H1 (cell line): ENCODE measurements around the gene OGFOD1. TPM values are rescaled to one million over a fixed set of nuclear protein-coding genes. Genes with fewer than 3 reads are reported as not detected.

Experiments used
- CTCF ChIA-PET: fragments of 300-600 bp; sonication (Branson Sonifier 250); formaldehyde crosslinking; loops from one replicate; lab custom pipeline; 2021; ENCODE audit not compliant: partially characterized antibody; lab: Charles Lee
- POLR2A ChIA-PET: fragments of 300-600 bp; sonication (Branson Sonifier 250); formaldehyde crosslinking; loops from one replicate; lab custom pipeline; 2021; ENCODE audit warnings: inconsistent platforms; ENCODE audit not compliant: partially characterized antibody; lab: Charles Lee
- DNase-seq, 2 experiments: peaks; one replicate each; pipeline versions ENCODE4 v3.0.0 to v3.0.0-alpha.2; 2010 to 2022; ENCODE audit warnings: low spot score in 2 of 2, low read depth in 1 of 2, mixed read lengths in 1 of 2
- FAIRE-seq: peaks from 2 replicates; lab custom pipeline; 2011; peaks lifted over from hg19 to GRCh38; lab: Jason Lieb, UNC
- H2AFZ ChIP-seq: 2 replicates; pipeline ENCODE4 v1.8.1; 2012; ENCODE audit warnings: low read length, inconsistent platforms
- H2AK5ac ChIP-seq: 2 replicates; pipeline ENCODE4 v1.6.1; 2013; ENCODE audit warnings: low read depth, low read length
- H2BK120ac ChIP-seq: replicated peaks from 2 replicates; pipeline ENCODE3; 2013; ENCODE audit warnings: low read depth, low read length, inconsistent platforms
- H2BK12ac ChIP-seq: 2 replicates; pipeline ENCODE4 v1.6.1; 2013; ENCODE audit warnings: low read depth, low read length
- H2BK15ac ChIP-seq: 2 replicates; pipeline ENCODE4 v1.6.1; 2013; ENCODE audit warnings: low read length
- H2BK20ac ChIP-seq: 2 replicates; pipeline ENCODE4 v1.6.1; 2013; ENCODE audit warnings: low read length
- H2BK5ac ChIP-seq: 2 replicates; pipeline ENCODE4 v1.6.1; 2013; ENCODE audit warnings: low read depth, low read length
- H3K14ac ChIP-seq: 2 replicates; pipeline ENCODE4 v1.6.1; 2013; ENCODE audit warnings: inconsistent platforms; ENCODE audit not compliant: insufficient read length
- H3K18ac ChIP-seq: 2 replicates; pipeline ENCODE4 v1.6.1; 2013; ENCODE audit warnings: low read length; ENCODE audit errors: extremely low read depth
- H3K23ac ChIP-seq: 2 replicates; pipeline ENCODE4 v1.6.1; 2013; ENCODE audit warnings: inconsistent platforms; ENCODE audit not compliant: insufficient read length
- H3K23me2 ChIP-seq: 2 replicates; pipeline ENCODE4 v1.6.1; 2013; ENCODE audit warnings: low read depth, low read length
- H3K27ac ChIP-seq: 2 replicates; pipeline ENCODE4 v1.6.1; 2011; ENCODE audit warnings: low read depth, low read length, inconsistent platforms
- H3K27me3 ChIP-seq, 4 experiments: replicated peaks in 1 of 4; 1 replicate in 1 of 4; 2 replicates in 3 of 4; pipeline versions ENCODE4 v1.6.1 to v1.8.1; 2011 to 2013; ENCODE audit warnings: low read length in 3 of 4, mild to moderate bottlenecking in 3 of 4, inconsistent platforms in 2 of 4, mixed read lengths in 2 of 4, moderate library complexity in 1 of 4; ENCODE audit not compliant: control insufficient read depth in 3 of 4, insufficient read depth in 3 of 4; ENCODE audit errors: extremely low read depth in 1 of 4
- H3K36me3 ChIP-seq, 4 experiments: 2 replicates each; pipeline versions ENCODE4 v1.6.1 to v1.8.1; 2011 to 2013; ENCODE audit warnings: mild to moderate bottlenecking in 4 of 4, low read length in 3 of 4, moderate library complexity in 2 of 4, control low read depth in 1 of 4, inconsistent platforms in 1 of 4; ENCODE audit not compliant: insufficient read depth in 4 of 4, control insufficient read depth in 2 of 4
- H3K4ac ChIP-seq: replicated peaks from 2 replicates; pipeline ENCODE3; 2013; ENCODE audit warnings: low read length, low read depth, mixed read lengths, inconsistent platforms; ENCODE audit not compliant: insufficient read length
- H3K4me1 ChIP-seq, 4 experiments: replicated peaks in 1 of 4; 1 replicate in 1 of 4; 2 replicates in 3 of 4; pipeline versions ENCODE4 v1.6.1 to v1.8.1; 2011 to 2013; ENCODE audit warnings: low read length in 3 of 4, inconsistent platforms in 2 of 4, mixed read lengths in 1 of 4; ENCODE audit not compliant: insufficient read depth in 4 of 4, control insufficient read depth in 3 of 4
- H3K4me2 ChIP-seq, 2 experiments: 2 replicates each; pipeline versions ENCODE4 v1.6.1 to v1.8.1; 2011 to 2013; ENCODE audit warnings: low read depth in 2 of 2, low read length in 2 of 2, control low read depth in 1 of 2, inconsistent platforms in 1 of 2, mild to moderate bottlenecking in 1 of 2; ENCODE audit not compliant: insufficient read depth in 1 of 2
- H3K4me3 ChIP-seq, 4 experiments: fragments of 200-600, 300-600 bp in 1 of 4; sonication (generic), shearing (Covaris generic), sonication (Bioruptor Twin) in 1 of 4; 2 replicates each; pipeline versions ENCODE4 v1.5.1 to v1.8.1; 2011 to 2016; ENCODE audit warnings: low read length in 4 of 4, low read depth in 3 of 4, control low read depth in 2 of 4, inconsistent platforms in 2 of 4, mild to moderate bottlenecking in 2 of 4, mixed read lengths in 1 of 4, moderate library complexity in 1 of 4; ENCODE audit not compliant: insufficient read depth in 2 of 4; ENCODE audit errors: extremely low read depth in 1 of 4
- H3K56ac ChIP-seq: replicated peaks from 2 replicates; pipeline ENCODE3; 2013; ENCODE audit warnings: low read depth, mild to moderate bottlenecking, mixed read lengths, low read length, inconsistent platforms; ENCODE audit not compliant: insufficient read length
- H3K79me1 ChIP-seq: 2 replicates; pipeline ENCODE4 v1.6.1; 2013; ENCODE audit warnings: low read depth, low read length, control low read depth
- H3K79me2 ChIP-seq, 2 experiments: 2 replicates each; pipeline versions ENCODE4 v1.6.1 to v1.8.1; 2012 to 2013; ENCODE audit warnings: low read length in 2 of 2, mild to moderate bottlenecking in 2 of 2, inconsistent platforms in 1 of 2; ENCODE audit not compliant: insufficient read depth in 2 of 2, control insufficient read depth in 1 of 2
- H3K9ac ChIP-seq, 4 experiments: replicated peaks in 1 of 4; 1 replicate in 1 of 4; 2 replicates in 3 of 4; pipeline versions ENCODE4 v1.6.1 to v1.8.1; 2011 to 2013; ENCODE audit warnings: low read depth in 3 of 4, low read length in 3 of 4, control low read depth in 2 of 4, mild to moderate bottlenecking in 2 of 4, moderate library complexity in 2 of 4, inconsistent platforms in 1 of 4; ENCODE audit errors: extremely low read depth in 1 of 4
- H3K9me3 ChIP-seq, 2 experiments: 2 replicates each; pipeline versions ENCODE4 v1.6.1 to v1.8.1; 2012 to 2013; ENCODE audit warnings: mild to moderate bottlenecking in 2 of 2, moderate library complexity in 2 of 2, control low read depth in 1 of 2, inconsistent platforms in 1 of 2, low read depth in 1 of 2, low read length in 1 of 2, mixed read lengths in 1 of 2; ENCODE audit not compliant: insufficient read depth in 2 of 2
- H4K20me1 ChIP-seq, 2 experiments: replicated peaks in 1 of 2; 2 replicates each; pipeline versions ENCODE3 to v1.8.1; 2011 to 2013; ENCODE audit warnings: inconsistent platforms in 2 of 2, low read length in 2 of 2, mild to moderate bottlenecking in 1 of 2; ENCODE audit not compliant: insufficient read depth in 2 of 2, control insufficient read depth in 1 of 2
- H4K5ac ChIP-seq: 2 replicates; pipeline ENCODE4 v1.6.1; 2013; ENCODE audit warnings: low read length, low read depth, mixed read lengths, inconsistent platforms; ENCODE audit not compliant: insufficient read length
- H4K8ac ChIP-seq: 2 replicates; pipeline ENCODE4 v1.8.0; 2013; ENCODE audit warnings: mild to moderate bottlenecking, moderate library complexity, low read length, inconsistent platforms; ENCODE audit not compliant: insufficient read depth; ENCODE audit errors: extremely low read depth
- H4K91ac ChIP-seq: replicated peaks from 2 replicates; pipeline ENCODE3; 2013; ENCODE audit warnings: low read length, mixed read lengths, inconsistent platforms; ENCODE audit not compliant: insufficient read length
- ASH2L ChIP-seq: fragments of 200-600, 300-600 bp; sonication (generic); IDR thresholded peaks from one replicate; pipeline ENCODE4 v1.7.1; 2017; ENCODE audit warnings: low read length
- EGR1 ChIP-seq: IDR thresholded peaks from 2 replicates; pipeline ENCODE4 v1.6.1; 2011; ENCODE audit warnings: low read depth, low read length, borderline replicate concordance
- KDM1A ChIP-seq: fragments of 200-600, 300-600 bp; sonication (generic); IDR thresholded peaks from 2 replicates; pipeline ENCODE4 v1.7.1; 2016; ENCODE audit warnings: mild to moderate bottlenecking, low read length, borderline replicate concordance
- RAD21 ChIP-seq, 2 experiments: IDR thresholded peaks in 1 of 2; conservative IDR thresholded peaks in 1 of 2; 2 replicates each; pipeline ENCODE4 v1.6.1; 2011; ENCODE audit warnings: low read depth in 2 of 2, low read length in 2 of 2, improper control_type of control experiment in 1 of 2, inconsistent platforms in 1 of 2, mild to moderate bottlenecking in 1 of 2, moderate library complexity in 1 of 2
- SIN3A ChIP-seq, 2 experiments: IDR thresholded peaks in 1 of 2; conservative IDR thresholded peaks in 1 of 2; 2 replicates each; pipeline ENCODE4 v1.6.1; 2011 to 2012; ENCODE audit warnings: low read length in 2 of 2, improper control_type of control experiment in 1 of 2, low read depth in 1 of 2, mild to moderate bottlenecking in 1 of 2
- SRF ChIP-seq: IDR thresholded peaks from 2 replicates; pipeline ENCODE4 v1.6.1; 2011; ENCODE audit warnings: mild to moderate bottlenecking, low read depth, low read length, moderate library complexity
- SUZ12 ChIP-seq: fragments of 200-600 bp; sonication (generic); IDR thresholded peaks from 2 replicates; pipeline ENCODE4 v1.6.1; 2012; ENCODE audit warnings: mild to moderate bottlenecking, inconsistent platforms, low read length, moderate library complexity, mixed read lengths
- TAF1 ChIP-seq: IDR thresholded peaks from 2 replicates; pipeline ENCODE4 v1.6.1; 2011; ENCODE audit warnings: mild to moderate bottlenecking, low read depth, low read length
- USF2 ChIP-seq: IDR thresholded peaks from 2 replicates; pipeline ENCODE4 v1.6.1; 2011; ENCODE audit warnings: low read length, improper control_type of control experiment
- WGBS, 2 experiments: shearing (Covaris generic) in 1 of 2; methylation state at CpG; one replicate each; pipeline versions ENCODE4 v1.1.6 to v1.1.7; 2013 to 2015; ENCODE audit warnings: low lambda C conversion rate in 2 of 2, mixed read lengths in 2 of 2, inconsistent platforms in 1 of 2, low coverage in 1 of 2, missing lambda C conversion rate in 1 of 2; ENCODE audit not compliant: insufficient replicate concordance in 2 of 2, insufficient coverage in 1 of 2, insufficient read length in 1 of 2; ENCODE audit errors: extremely low coverage in 1 of 2, missing lambda C conversion rate in 1 of 2; 5-methylcytosine and 5-hydroxymethylcytosine counted together
- polyA plus RNA-seq, 7 experiments: library from polyadenylated mRNA; depleted of rRNA in 3 of 7; stranded (reverse) in 5 of 7; unstranded in 2 of 7; fragments of >200 nt in 5 of 7; fragments of 200-250 nt in 2 of 7; gene quantifications; 1 replicate in 5 of 7; 2 replicates in 1 of 7; 4 replicates in 1 of 7; pipeline versions ENCODE4 v1.2.1 to v1.2.3, GENCODE V29; 2011 to 2013; ENCODE audit warnings: missing spikeins in 2 of 7, mixed read lengths in 2 of 7
- total RNA-seq: library from RNA; stranded (reverse); fragmentation: NEBNext Ultra II Directional; extraction: Animal tissue kit (Norgen Biotek cat#: 25700); gene quantifications from 2 replicates; pipeline ENCODE4 v1.2.1, GENCODE V29; 2021

Gene OGFOD1
- total and polyA plus RNA-seq, 2 of the 8 experiments (the other 6 are each of a cell fraction or from before 2014, with no cell fraction given), result 24.6 to 61.4 TPM

- H3K18ac ChIP-seq, result no peak overlapping the region
- H3K23ac ChIP-seq, result no peak overlapping the region
- H2BK20ac ChIP-seq, result no peak overlapping the region
- no peaks in the 10 kb centered on the region for H3K4me1 ChIP-seq
- no peaks in the 10 kb centered on the region for H4K20me1 ChIP-seq
- no peak for FAIRE-seq
- H2AK5ac ChIP-seq, result no peak overlapping the region
- no peak overlapping the region for H2BK12ac ChIP-seq
- no peak overlapping the region for H3K56ac ChIP-seq
- H4K8ac ChIP-seq, result no peak overlapping the region
- no peak overlapping the region for H3K4ac ChIP-seq
- H4K5ac ChIP-seq, result no peak overlapping the region
- no peaks in the 10 kb centered on the region for H3K79me1 ChIP-seq
- no peak overlapping the region for H2BK5ac ChIP-seq
- H2AFZ ChIP-seq, result no peak overlapping the region
- H3K4me3 ChIP-seq, result no peak overlapping the region
- H3K9ac ChIP-seq, result no peak overlapping the region
- H3K14ac ChIP-seq, result no peak overlapping the region
- H3K27me3 ChIP-seq, result no peaks in the 10 kb centered on the region
- TF ChIP-seq KDM1A, result no peak
- no peak for TF ChIP-seq SUZ12
- TF ChIP-seq ASH2L, result no peak
- no peak for TF ChIP-seq SRF
- TF ChIP-seq RAD21 (IDR thresholded peaks at IDR 0.05 in 1 of 2, conservative IDR thresholded peaks at IDR 0.05 in 1 of 2; ENCODE audit: low read depth in 2 of 2, low read length in 2 of 2), result no peak
- TF ChIP-seq EGR1, result no peak
- TF ChIP-seq USF2, result no peak
- TF ChIP-seq SIN3A (conservative IDR thresholded peaks at IDR 0.05 in 1 of 2, IDR thresholded peaks at IDR 0.05 in 1 of 2; ENCODE audit: low read depth in 1 of 2, low read length in 2 of 2), result no peak
- TF ChIP-seq TAF1, result no peak
- TF ChIP-seq, all 59 proteins: peak for 0
- H3K9me3 ChIP-seq, result no peaks in the 10 kb centered on the region
- DNase-seq, result no peak
- H3K36me3 ChIP-seq, result peaks cover 10 to 72% (median 46%) of the 10 kb centered on the region in 4 experiments
- H3K27ac ChIP-seq, result no peak overlapping the region
- H2BK120ac ChIP-seq, result no peak overlapping the region
- WGBS, 2 experiments, result 91% methylated on average over 3 of the region's 3 CpGs; no CpG with 5 or more reads in 1 of the 2 experiments
- no peak overlapping the region for H3K4me2 ChIP-seq
- no peaks in the 10 kb centered on the region for H3K23me2 ChIP-seq
- ChIA-PET CTCF (no interaction called here), POLR2A (interaction anchor here (1.0 to 1.7 kb wide), 4 partner anchors 9 to 19 kb away, joined by 3 to 9 read pairs (median 4); no protein-coding TSS in a partner anchor)
- H2BK15ac ChIP-seq, result no peak overlapping the region
- no peaks in the 10 kb centered on the region for H3K79me2 ChIP-seq
- no peak overlapping the region for H4K91ac ChIP-seq
Observed at GRCh38 chr16:56462064-56462796, 10.9 kb downstream of the OGFOD1 start.
